ENCODE results near the gene DPH6.

Gene DPH6

GRCh38 chr15:35540885-35541284, 5.1 kb downstream of the DPH6 start:
- Histone ChIP-seq H3K4me3 (ENCODE audit: extremely low read depth, insufficient read depth, low read length, poor library complexity, severe bottlenecking) (no peak overlapping the region), H3K9me3 (ENCODE audit: control insufficient read depth, low read length) (no peaks in the 10 kb centered on the region), H3K27ac (ENCODE audit: low read depth, low read length, severe bottlenecking) (no peak overlapping the region), H3K36me3 (ENCODE audit: control insufficient read depth, insufficient read depth, low read length) (no peaks in the 10 kb centered on the region), H3K4me1 (ENCODE audit: control insufficient read depth, insufficient read depth, low read length, poor library complexity, severe bottlenecking) (no peaks in the 10 kb centered on the region)
- 83 to 86% methylated on average over 1 of the region's 1 CpG for WGBS, 2 experiments (ENCODE audit: insufficient coverage in 2 of 2)

- Histone ChIP-seq H3K4me3 (ENCODE audit: extremely low read depth, insufficient read depth, low read length, poor library complexity, severe bottlenecking) (no peak overlapping the region), H3K4me1 (ENCODE audit: control insufficient read depth, insufficient read depth, low read length, poor library complexity, severe bottlenecking) (no peaks in the 10 kb centered on the region), H3K9me3 (ENCODE audit: control insufficient read depth, low read length) (no peaks in the 10 kb centered on the region), H3K36me3 (ENCODE audit: control insufficient read depth, insufficient read depth, low read length) (no peaks in the 10 kb centered on the region), H3K27ac (ENCODE audit: low read depth, low read length, severe bottlenecking) (no peak overlapping the region)
- 100% methylated on average over 1 of the region's 2 CpGs for WGBS, 2 experiments (ENCODE audit: insufficient coverage in 2 of 2)
Observed at GRCh38 chr15:35540021-35540420, 5.9 kb downstream of the DPH6 start.

DNA sequence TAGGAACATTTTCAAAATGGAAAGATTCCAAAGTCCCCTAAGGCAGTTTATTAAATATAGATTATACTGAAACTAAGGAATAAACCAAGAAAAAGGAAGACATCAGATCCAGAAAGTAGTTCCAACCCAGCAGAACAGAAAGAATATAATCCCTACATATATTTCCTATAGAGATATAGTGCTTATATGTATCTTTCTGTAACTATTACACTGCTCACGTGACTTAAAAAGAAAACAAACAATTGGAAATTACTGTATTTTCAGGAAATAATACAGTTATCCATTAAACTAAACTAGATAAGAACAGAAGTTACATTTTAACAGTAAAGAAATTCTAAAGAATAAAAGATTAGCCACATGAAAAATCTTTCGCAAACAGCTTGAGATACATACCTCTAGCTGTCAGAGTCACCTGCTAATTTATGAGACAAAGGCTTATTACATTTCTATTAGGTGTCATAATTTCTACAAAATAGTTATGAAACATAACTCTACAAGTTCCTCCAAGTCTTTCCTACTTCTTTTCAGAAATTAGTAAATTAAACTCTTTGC, 10.5 kb downstream of the DPH6 start:
- no CpG with 5 or more reads among the region's 2 CpGs for WGBS, 2 experiments (ENCODE audit: insufficient coverage in 2 of 2)
- Histone ChIP-seq H3K9me3 (ENCODE audit: control insufficient read depth, low read length) (no peaks in the 10 kb centered on the region), H3K4me3 (ENCODE audit: extremely low read depth, insufficient read depth, low read length, poor library complexity, severe bottlenecking) (no peak overlapping the region), H3K36me3 (ENCODE audit: control insufficient read depth, insufficient read depth, low read length) (no peaks in the 10 kb centered on the region), H3K4me1 (ENCODE audit: control insufficient read depth, insufficient read depth, low read length, poor library complexity, severe bottlenecking) (no peaks in the 10 kb centered on the region), H3K27ac (ENCODE audit: low read depth, low read length, severe bottlenecking) (no peak overlapping the region)

GRCh38 chr15:35533130-35534110, 12.5 kb downstream of the DPH6 start:
- Histone ChIP-seq H3K27ac (ENCODE audit: low read depth, low read length, severe bottlenecking) (no peak overlapping the region), H3K4me1 (ENCODE audit: control insufficient read depth, insufficient read depth, low read length, poor library complexity, severe bottlenecking) (no peaks in the 10 kb centered on the region), H3K9me3 (ENCODE audit: control insufficient read depth, low read length) (peaks cover 7% of the 10 kb centered on the region), H3K4me3 (ENCODE audit: extremely low read depth, insufficient read depth, low read length, poor library complexity, severe bottlenecking) (no peak overlapping the region), H3K36me3 (ENCODE audit: control insufficient read depth, insufficient read depth, low read length) (no peaks in the 10 kb centered on the region)
- 80% methylated on average over 1 of the region's 2 CpGs; no CpG with 5 or more reads in 1 of the 2 experiments for WGBS, 2 experiments (ENCODE audit: insufficient coverage in 2 of 2)

DNA sequence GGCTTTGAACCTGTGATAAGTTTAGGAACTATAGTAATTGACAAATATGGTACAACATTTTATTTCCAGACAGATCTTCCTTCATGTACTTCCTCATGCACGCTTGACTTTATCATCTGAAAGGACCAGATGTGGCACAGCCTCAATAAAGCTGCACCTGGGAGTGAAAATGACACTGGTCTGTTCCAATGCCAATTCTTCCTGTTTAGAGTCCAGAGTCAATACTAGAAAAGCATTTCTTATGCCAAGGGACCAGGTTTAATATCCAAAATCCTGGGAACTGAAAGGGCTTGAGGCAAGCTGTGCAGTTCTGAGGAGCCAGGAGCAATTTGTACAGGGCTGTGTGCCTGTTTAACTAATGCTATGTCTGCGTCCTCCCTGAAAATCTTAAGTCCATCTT, 15.3 kb downstream of the DPH6 start:
- WGBS, 2 experiments (ENCODE audit: insufficient coverage in 2 of 2) = 83 to 100% methylated on average over 1 of the region's 2 CpGs
- Histone ChIP-seq H3K36me3 (ENCODE audit: control insufficient read depth, insufficient read depth, low read length) (no peaks in the 10 kb centered on the region), H3K27ac (ENCODE audit: low read depth, low read length, severe bottlenecking) (no peak overlapping the region), H3K4me1 (ENCODE audit: control insufficient read depth, insufficient read depth, low read length, poor library complexity, severe bottlenecking) (no peaks in the 10 kb centered on the region), H3K9me3 (ENCODE audit: control insufficient read depth, low read length) (peaks cover 7% of the 10 kb centered on the region), H3K4me3 (ENCODE audit: extremely low read depth, insufficient read depth, low read length, poor library complexity, severe bottlenecking) (no peak overlapping the region)

DNA sequence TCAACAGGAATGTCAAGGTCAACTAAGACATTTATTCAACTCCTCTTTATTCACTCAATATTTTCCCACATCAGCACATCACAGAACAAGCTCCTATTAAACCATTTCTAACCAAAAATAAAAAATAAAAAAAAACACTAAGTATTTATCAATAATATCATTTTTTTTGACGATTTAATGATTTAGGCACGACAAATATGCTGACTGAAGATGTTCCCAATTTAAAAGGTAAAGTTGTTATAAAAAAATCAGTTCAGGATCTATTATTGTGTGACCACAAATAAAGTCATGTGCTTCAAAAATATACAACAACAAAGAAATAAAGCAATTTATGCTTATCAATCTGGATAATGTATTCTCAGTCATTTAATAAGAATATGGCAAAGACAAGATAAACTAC, 16.2 kb downstream of the DPH6 start:
- H3K27ac ChIP-seq (ENCODE audit: low read depth, low read length, severe bottlenecking) = no peak overlapping the region
- H3K36me3 ChIP-seq (ENCODE audit: control insufficient read depth, insufficient read depth, low read length) = no peaks in the 10 kb centered on the region
- H3K4me3 ChIP-seq (ENCODE audit: extremely low read depth, insufficient read depth, low read length, poor library complexity, severe bottlenecking) = no peak overlapping the region
- no peaks in the 10 kb centered on the region for H3K4me1 ChIP-seq (ENCODE audit: control insufficient read depth, insufficient read depth, low read length, poor library complexity, severe bottlenecking)
- H3K9me3 ChIP-seq (ENCODE audit: control insufficient read depth, low read length) = peaks cover 7% of the 10 kb centered on the region
- no CpG with 5 or more reads among the region's 2 CpGs for WGBS, 2 experiments (ENCODE audit: insufficient coverage in 2 of 2)

- no peaks in the 10 kb centered on the region for H3K36me3 ChIP-seq (ENCODE audit: control insufficient read depth, insufficient read depth, low read length)
- peaks cover 5% of the 10 kb centered on the region for H3K4me1 ChIP-seq (ENCODE audit: control insufficient read depth, insufficient read depth, low read length, poor library complexity, severe bottlenecking)
- H3K9me3 ChIP-seq (ENCODE audit: control insufficient read depth, low read length) = no peaks in the 10 kb centered on the region
- 63 to 81% methylated on average over 2 of the region's 2 CpGs for WGBS, 2 experiments (ENCODE audit: insufficient coverage in 2 of 2)
- no peak overlapping the region for H3K4me3 ChIP-seq (ENCODE audit: extremely low read depth, insufficient read depth, low read length, poor library complexity, severe bottlenecking)
- no peak overlapping the region for H3K27ac ChIP-seq (ENCODE audit: low read depth, low read length, severe bottlenecking)
Observed at GRCh38 chr15:35522061-35522460, 23.9 kb downstream of the DPH6 start.

DNA sequence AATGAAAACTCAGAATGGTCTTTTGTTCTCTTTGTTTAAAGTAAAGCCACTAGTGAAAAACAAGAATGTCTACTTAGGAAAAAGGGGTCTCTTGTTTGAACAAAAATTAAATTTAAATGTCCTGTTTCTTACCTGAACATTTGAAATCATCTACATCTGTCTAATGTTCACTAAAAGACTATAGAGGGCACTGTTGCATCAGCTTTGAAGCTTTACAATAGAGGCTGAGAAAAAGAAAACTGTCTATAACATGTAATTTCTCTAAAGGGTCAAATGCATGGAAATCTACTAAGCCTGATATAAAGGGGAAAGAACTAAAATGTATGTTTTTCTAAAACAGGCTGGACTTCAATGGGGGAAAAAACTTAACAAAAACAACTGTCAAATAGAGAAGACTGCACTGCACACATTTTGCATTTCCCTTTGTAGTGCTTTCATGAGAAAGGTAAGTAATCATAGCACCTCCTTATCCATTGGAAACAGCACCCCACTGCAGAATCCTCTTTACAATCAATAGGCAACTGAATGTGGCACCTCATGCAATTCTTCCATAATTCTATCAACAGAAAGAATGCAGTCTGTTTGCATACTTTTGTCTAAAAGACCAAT, 26.3 kb downstream of the DPH6 start:
- Histone ChIP-seq H3K9me3 (ENCODE audit: control insufficient read depth, low read length) (no peaks in the 10 kb centered on the region), H3K27ac (ENCODE audit: low read depth, low read length, severe bottlenecking) (no peak overlapping the region), H3K4me1 (ENCODE audit: control insufficient read depth, insufficient read depth, low read length, poor library complexity, severe bottlenecking) (peaks cover 5% of the 10 kb centered on the region), H3K36me3 (ENCODE audit: control insufficient read depth, insufficient read depth, low read length) (no peaks in the 10 kb centered on the region), H3K4me3 (ENCODE audit: extremely low read depth, insufficient read depth, low read length, poor library complexity, severe bottlenecking) (no peak overlapping the region)

DNA sequence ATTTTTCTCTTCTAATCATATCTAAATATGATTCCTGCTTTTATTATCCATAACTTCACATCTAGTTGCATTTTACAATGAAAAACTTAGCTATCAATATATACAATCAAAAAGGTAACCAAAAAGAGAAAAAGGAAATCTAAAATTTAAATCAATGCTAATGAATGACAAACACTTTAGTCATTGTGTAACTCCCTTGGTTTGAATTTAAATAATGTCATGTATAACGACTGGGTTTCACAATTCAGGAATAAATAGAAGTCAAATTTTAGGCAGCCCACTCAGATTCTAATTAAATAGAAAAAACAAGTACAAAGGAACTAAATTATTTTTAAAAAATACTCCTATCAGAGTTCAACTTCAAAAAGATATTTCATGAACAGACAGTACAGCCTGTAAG, 26.9 kb downstream of the DPH6 start:
- WGBS, 2 experiments (ENCODE audit: insufficient coverage in 2 of 2) = no CpG with 5 or more reads among the region's 1 CpG
- H3K36me3 ChIP-seq (ENCODE audit: control insufficient read depth, insufficient read depth, low read length) = no peaks in the 10 kb centered on the region
- H3K4me1 ChIP-seq (ENCODE audit: control insufficient read depth, insufficient read depth, low read length, poor library complexity, severe bottlenecking) = peaks cover 5% of the 10 kb centered on the region
- H3K4me3 ChIP-seq (ENCODE audit: extremely low read depth, insufficient read depth, low read length, poor library complexity, severe bottlenecking) = no peak overlapping the region
- H3K9me3 ChIP-seq (ENCODE audit: control insufficient read depth, low read length) = no peaks in the 10 kb centered on the region
- no peak overlapping the region for H3K27ac ChIP-seq (ENCODE audit: low read depth, low read length, severe bottlenecking)

GRCh38 chr15:35514759-35515158, 31.2 kb downstream of the DPH6 start:
- H3K4me1 ChIP-seq (ENCODE audit: control insufficient read depth, insufficient read depth, low read length, poor library complexity, severe bottlenecking) = no peaks in the 10 kb centered on the region
- H3K27ac ChIP-seq (ENCODE audit: low read depth, low read length, severe bottlenecking) = no peak overlapping the region
- no peaks in the 10 kb centered on the region for H3K36me3 ChIP-seq (ENCODE audit: control insufficient read depth, insufficient read depth, low read length)
- no peaks in the 10 kb centered on the region for H3K9me3 ChIP-seq (ENCODE audit: control insufficient read depth, low read length)
- no peak overlapping the region for H3K4me3 ChIP-seq (ENCODE audit: extremely low read depth, insufficient read depth, low read length, poor library complexity, severe bottlenecking)
